Measurements from ENCODE around the gene FRRS1L.
"Not testable (repeated sequence)": the region's sequence is repeated elsewhere in the genome, so short reads cannot be mapped to it uniquely, and the experiment has no call there.

Gene FRRS1L

GRCh38 chr9:109138421-109138820 lies 28.6 kb downstream of the FRRS1L start:
- no peaks in the 10 kb centered on the region for H3K27me3 ChIP-seq (ENCODE audit: low read depth)
- no peaks in the 10 kb centered on the region for H3K4me1 ChIP-seq
- no peaks in the 10 kb centered on the region for H3K9me3 ChIP-seq
- DNase-seq (ENCODE audit: low spot score in 2 of 2), result no peak
- H3K4me3 ChIP-seq, result no peak overlapping the region
- H3K36me3 ChIP-seq (replicated peaks), result no peaks in the 10 kb centered on the region
- in situ Hi-C loops (cut with MboI; ENCODE audit: low sequenced_read_pairs), result no loop called here

DNA sequence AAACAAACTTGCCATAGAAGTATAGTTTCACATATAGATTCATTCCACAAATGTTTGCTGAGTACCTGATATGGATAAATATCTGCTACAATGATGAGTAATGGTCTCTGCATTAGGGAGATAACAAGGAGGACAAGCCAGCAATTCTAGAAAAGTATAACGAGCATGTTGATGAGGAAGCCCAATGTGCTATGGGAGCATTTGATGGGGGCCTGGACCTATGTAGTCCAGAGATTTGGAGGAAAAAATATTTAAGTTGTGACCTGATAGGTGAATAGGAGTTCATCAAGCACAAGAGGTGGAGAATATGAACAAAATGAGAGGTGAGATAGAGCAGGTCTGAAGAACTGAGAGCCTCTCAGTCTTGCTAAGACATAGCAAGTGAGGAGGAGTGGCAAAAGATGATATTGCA lies 32.9 kb downstream of the FRRS1L start:
- no peaks in the 10 kb centered on the region for H3K4me1 ChIP-seq
- in situ Hi-C loops (cut with MboI; ENCODE audit: low sequenced_read_pairs), result no loop called here

DNA sequence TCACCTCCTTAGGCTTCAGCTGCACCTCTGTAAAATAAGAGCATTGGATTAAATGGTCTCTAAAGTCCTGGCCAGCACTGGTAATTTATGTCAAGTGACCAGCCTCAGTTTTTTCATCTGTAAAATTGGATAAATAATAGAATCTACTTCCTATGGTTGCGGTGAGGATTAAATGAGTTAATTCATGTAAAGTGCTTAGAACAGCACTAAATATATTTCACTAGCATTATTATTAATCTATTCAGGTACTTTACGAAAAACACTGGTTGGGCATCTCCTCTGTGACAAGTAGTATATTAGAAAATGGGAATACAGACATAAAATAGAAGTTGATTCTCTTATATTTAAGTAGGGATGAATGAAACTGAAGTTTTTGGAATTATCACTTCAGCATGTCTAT lies 33.5 kb downstream of the FRRS1L start:
- no peaks in the 10 kb centered on the region for H3K4me1 ChIP-seq
- H3K27me3 ChIP-seq (ENCODE audit: low read depth), result no peaks in the 10 kb centered on the region
- no peaks in the 10 kb centered on the region for H3K36me3 ChIP-seq (replicated peaks)
- H3K4me3 ChIP-seq, result no peak overlapping the region
- no peaks in the 10 kb centered on the region for H3K9me3 ChIP-seq
- DNase-seq (ENCODE audit: low spot score in 2 of 2), result no peak
- in situ Hi-C loops (cut with MboI; ENCODE audit: low sequenced_read_pairs), result no loop called here

More for the DNA sequence above, 32.9 kb downstream of the FRRS1L start:
- H3K27me3 ChIP-seq (ENCODE audit: low read depth), result no peaks in the 10 kb centered on the region
- no peaks in the 10 kb centered on the region for H3K9me3 ChIP-seq
- H3K4me3 ChIP-seq, result no peak overlapping the region
- no peak for DNase-seq (ENCODE audit: low spot score in 2 of 2)
- H3K36me3 ChIP-seq (replicated peaks), result no peaks in the 10 kb centered on the region

DNA sequence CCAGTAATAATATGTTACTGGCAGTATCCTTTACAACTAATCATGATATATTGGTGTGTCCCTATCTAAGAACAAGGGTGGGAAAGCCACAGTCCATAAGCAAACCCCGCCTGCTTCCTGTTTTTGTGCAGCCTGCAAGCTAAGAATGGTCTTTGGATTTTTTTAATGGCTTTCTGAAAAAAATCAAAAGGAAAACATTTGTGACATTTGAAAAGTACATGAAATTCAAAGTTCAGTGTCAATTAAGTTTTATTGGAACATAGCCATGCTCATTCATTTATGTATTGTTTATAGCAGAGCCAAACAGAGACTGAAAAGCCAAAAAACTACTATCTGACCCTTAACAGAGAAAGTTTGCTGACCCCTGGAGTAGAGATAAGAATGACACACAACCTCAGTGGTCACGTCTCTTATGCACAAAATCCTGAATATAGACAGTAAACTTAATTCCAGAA lies 34.5 kb downstream of the FRRS1L start:
- no peaks in the 10 kb centered on the region for H3K27me3 ChIP-seq (ENCODE audit: low read depth)

DNA sequence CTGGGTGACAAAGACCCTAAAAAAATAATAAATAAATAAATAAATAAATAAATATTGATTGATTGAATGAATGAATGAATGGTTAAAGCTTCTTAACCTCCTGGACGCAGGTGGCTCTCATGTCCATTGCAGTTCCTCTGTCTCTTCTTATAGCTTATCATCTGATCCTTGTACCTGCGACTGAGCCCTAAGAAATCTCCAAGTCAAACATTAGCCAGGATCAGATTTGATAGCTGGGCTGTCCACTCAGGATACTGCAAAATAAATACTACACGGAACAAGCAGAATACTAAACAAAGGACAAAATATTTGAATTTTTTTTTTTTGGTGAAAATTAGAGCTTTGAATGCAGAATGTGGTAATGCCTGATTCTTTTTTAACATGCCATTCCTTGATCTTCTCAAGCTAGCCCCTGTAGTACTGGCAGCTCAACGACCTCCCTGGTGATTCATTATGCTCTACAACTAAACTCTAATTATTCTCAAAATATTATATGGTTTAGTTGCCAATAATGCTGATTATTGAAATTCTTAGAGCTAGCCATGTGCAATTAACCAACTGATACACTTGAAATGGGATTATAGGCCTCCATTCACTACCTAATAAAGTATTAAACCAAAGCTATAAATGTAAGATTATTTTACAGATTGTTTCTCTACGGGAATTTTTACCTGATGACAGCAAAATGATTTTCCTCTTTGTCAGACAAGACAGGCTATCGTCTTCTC lies 37.4 kb downstream of the FRRS1L start:
- Histone ChIP-seq H3K27me3 (ENCODE audit: low read depth) (no peaks in the 10 kb centered on the region), H3K36me3 (replicated peaks) (no peaks in the 10 kb centered on the region), H3K4me1 (no peaks in the 10 kb centered on the region), H3K4me3 (no peak overlapping the region), H3K9me3 (no peaks in the 10 kb centered on the region)
- no peak for DNase-seq (ENCODE audit: low spot score in 2 of 2)
- in situ Hi-C loops (cut with MboI; ENCODE audit: low sequenced_read_pairs), result no loop called here

More for the DNA sequence above, 34.5 kb downstream of the FRRS1L start:
- in situ Hi-C loops (cut with MboI; ENCODE audit: low sequenced_read_pairs), result no loop called here
- Histone ChIP-seq H3K36me3 (replicated peaks) (no peaks in the 10 kb centered on the region), H3K9me3 (no peaks in the 10 kb centered on the region), H3K4me1 (no peaks in the 10 kb centered on the region), H3K4me3 (no peak overlapping the region)
- DNase-seq (ENCODE audit: low spot score in 2 of 2), result no peak

DNA sequence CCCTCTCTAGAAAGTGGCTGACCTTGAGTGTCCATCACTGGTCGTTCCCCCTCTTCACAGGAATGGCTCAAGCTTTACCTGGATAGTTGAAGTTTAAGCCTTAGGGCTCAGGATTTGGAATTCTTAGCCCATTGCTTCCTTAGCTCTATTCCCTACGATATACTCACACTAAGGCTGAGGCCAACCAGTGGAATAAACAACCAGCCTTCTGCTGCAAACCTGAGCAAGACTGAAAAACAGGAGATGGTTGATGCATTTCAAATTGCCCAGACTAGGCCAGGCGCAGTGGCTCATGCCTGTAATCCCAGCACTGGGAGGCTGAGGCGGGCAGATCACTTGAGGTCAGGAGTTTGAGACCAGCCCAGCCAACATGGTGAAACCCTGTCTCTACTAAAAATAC lies 40.4 kb downstream of the FRRS1L start:
- DNase-seq (ENCODE audit: low spot score in 2 of 2); H3K4me1 ChIP-seq; in situ Hi-C loops (cut with MboI; ENCODE audit: low sequenced_read_pairs); H3K4me3 ChIP-seq; H3K36me3 ChIP-seq (replicated peaks); H3K27me3 ChIP-seq (ENCODE audit: low read depth); H3K9me3 ChIP-seq: not testable (repeated sequence)

DNA sequence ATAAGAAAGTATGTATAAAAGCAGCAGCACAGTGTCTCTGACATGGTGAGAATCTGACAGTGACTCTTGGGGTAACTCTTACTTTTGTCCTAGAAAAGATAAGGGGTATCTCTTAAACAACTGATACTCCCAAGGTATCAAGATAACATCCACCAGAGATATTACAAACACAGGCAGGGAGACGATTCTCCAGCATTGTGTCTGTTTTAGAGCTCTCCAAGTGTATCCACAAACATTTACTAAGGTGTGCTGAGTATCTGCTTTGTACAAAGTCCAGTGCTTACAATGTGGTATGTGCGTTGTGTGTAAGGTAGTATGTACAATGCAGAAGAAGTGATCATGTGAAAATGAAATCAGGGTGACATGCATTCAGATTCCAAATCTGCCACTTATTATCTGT lies 42.9 kb downstream of the FRRS1L start:
- Histone ChIP-seq H3K36me3 (replicated peaks) (no peaks in the 10 kb centered on the region; the same call in 1 of the 2 replicates), H3K4me3 (no peak overlapping the region), H3K9me3 (no peaks in the 10 kb centered on the region), H3K27me3 (ENCODE audit: low read depth) (no peaks in the 10 kb centered on the region), H3K4me1 (peaks cover 12% of the 10 kb centered on the region)
- DNase-seq (ENCODE audit: low spot score in 2 of 2), result no peak
- in situ Hi-C loops (cut with MboI; ENCODE audit: low sequenced_read_pairs), result no loop called here

GRCh38 chr9:109122726-109123621 lies 44.1 kb downstream of the FRRS1L start:
- no peaks in the 10 kb centered on the region for H3K9me3 ChIP-seq
- DNase-seq (ENCODE audit: low spot score in 2 of 2), result no peak
- no peaks in the 10 kb centered on the region; the same call in 1 of the 2 replicates for H3K36me3 ChIP-seq (replicated peaks)
- H3K4me3 ChIP-seq, result no peak overlapping the region
- H3K27me3 ChIP-seq (ENCODE audit: low read depth), result no peaks in the 10 kb centered on the region
- peaks cover 14% of the 10 kb centered on the region for H3K4me1 ChIP-seq
- in situ Hi-C loops (cut with MboI; ENCODE audit: low sequenced_read_pairs), result no loop called here

DNA sequence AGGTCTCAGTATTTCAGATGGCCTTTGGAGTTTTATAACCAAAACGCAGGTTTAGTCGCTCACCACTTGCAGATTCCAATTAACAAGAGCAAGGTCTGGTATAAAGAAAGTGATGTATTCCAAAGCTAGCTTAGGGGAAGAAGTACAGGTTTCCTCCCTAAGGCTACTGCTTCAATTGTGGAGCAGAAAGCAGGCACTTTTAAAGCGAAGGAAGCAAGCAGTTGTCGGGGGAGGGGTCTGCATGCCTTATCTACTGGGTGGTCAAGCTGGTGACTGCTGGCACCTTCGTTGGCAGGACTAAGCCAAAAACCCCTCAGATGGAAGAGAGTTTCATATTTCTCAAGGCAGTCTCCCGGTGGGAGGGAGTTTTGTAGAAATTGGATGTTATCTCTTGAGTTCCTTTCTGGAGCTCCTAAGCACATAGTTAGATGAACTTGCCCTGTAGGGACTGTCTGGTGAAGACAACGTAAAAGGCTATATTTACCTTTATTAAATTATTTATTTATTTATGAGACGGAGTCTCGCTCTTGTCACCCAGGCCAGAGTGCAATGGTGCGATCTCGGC lies 45.7 kb downstream of the FRRS1L start:
- DNase-seq (ENCODE audit: low spot score in 2 of 2), result no peak
- Histone ChIP-seq H3K27me3 (ENCODE audit: low read depth) (no peaks in the 10 kb centered on the region), H3K36me3 (replicated peaks) (no peaks in the 10 kb centered on the region; the same call in none of the 2 replicates), H3K4me3 (no peak overlapping the region), H3K4me1 (peaks cover 21% of the 10 kb centered on the region), H3K9me3 (no peaks in the 10 kb centered on the region)
- in situ Hi-C loops (cut with MboI; ENCODE audit: low sequenced_read_pairs), result no loop called here

GRCh38 chr9:109120204-109120789 lies 46.8 kb downstream of the FRRS1L start:
- Histone ChIP-seq H3K27me3 (ENCODE audit: low read depth) (no peaks in the 10 kb centered on the region), H3K9me3 (no peaks in the 10 kb centered on the region), H3K36me3 (replicated peaks) (no peaks in the 10 kb centered on the region; the same call in none of the 2 replicates), H3K4me3 (peak overlapping the region; percentile 9), H3K4me1 (peaks cover 25% of the 10 kb centered on the region)
- DNase-seq (ENCODE audit: low spot score in 2 of 2), result no peak
- in situ Hi-C loops (cut with MboI; ENCODE audit: low sequenced_read_pairs), result no loop called here

- peak; percentile 98 to 99 for DNase-seq (ENCODE audit: low spot score in 2 of 2)
- in situ Hi-C loops (cut with MboI; ENCODE audit: low sequenced_read_pairs), result no loop called here
Measured at GRCh38 chr9:109119439-109120203, 47.4 kb downstream of the FRRS1L start, which contains the start of gene TMEM245. TMEM245 (minus strand) TSS chr9:109119947; CDS start chr9:109119913, 34 bp downstream.

DNA sequence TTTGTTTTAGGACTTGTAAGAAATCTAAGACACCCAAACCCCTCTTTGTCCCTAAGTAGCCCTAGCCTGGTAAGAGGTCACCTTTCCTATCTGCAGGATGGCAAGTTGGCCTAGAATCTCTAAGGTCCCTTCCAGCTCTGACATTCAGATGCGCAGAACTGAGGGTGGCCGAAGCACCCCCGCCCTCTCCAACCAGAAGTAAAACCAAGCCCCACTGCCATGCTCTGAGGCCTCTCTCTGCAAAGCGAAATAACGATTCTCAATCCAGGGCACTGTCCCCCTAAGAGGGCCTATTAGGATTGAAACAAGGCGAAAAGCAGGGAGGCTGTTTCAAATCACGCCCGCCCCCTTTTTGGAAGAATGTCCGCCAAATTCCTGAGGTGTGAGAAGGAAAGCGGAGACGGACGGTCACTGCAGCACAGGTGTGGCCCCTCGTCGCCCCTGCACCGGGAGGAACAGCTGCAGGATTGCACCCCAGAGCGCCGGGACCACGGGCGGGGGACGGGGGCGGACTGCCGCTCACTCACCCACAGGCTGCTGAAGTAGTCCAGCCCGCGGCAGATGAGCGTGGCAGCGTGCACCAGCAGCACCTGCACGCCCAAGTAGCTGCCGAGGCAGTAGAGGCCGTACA lies 48.1 kb downstream of the FRRS1L start:
- in situ Hi-C loops (cut with MboI; ENCODE audit: low sequenced_read_pairs), result no loop called here
- no peaks in the 10 kb centered on the region; the same call in none of the 2 replicates for H3K36me3 ChIP-seq (replicated peaks)
- no peaks in the 10 kb centered on the region for H3K27me3 ChIP-seq (ENCODE audit: low read depth)
- peak in 1 of 2 experiments; percentile 43 for DNase-seq (ENCODE audit: low spot score in 2 of 2)
- peak overlapping the region; percentile 76 for H3K4me3 ChIP-seq
- H3K4me1 ChIP-seq, result peaks cover 39% of the 10 kb centered on the region
- H3K9me3 ChIP-seq, result no peaks in the 10 kb centered on the region

More at GRCh38 chr9:109119439-109120203, 47.4 kb downstream of the FRRS1L start, which contains the start of gene TMEM245:
- Histone ChIP-seq H3K4me1 (peaks cover 32% of the 10 kb centered on the region), H3K4me3 (peak within 1 kb of the TSS; percentile 76), H3K27me3 (ENCODE audit: low read depth) (no peaks in the 10 kb centered on the region), H3K36me3 (replicated peaks) (no peaks in the 10 kb centered on the region; the same call in none of the 2 replicates), H3K9me3 (no peaks in the 10 kb centered on the region)
